PC-9 (cell line): ENCODE results near the gene NT5DC1.

Experiments
- EZH2 ChIP-seq: fragments of 200-600 bp; sonication (generic); IDR thresholded peaks from 2 replicates; pipeline ENCODE4 v1.8.0; 2017; ENCODE audit warnings: antibody characterized with exemption, low read depth
- TF ChIP-seq, protein P1 (sequence below): fragments of 200-600 bp; sonication (generic); conservative IDR thresholded peaks from 2 replicates; pipeline ENCODE4 v1.6.1; 2017; ENCODE audit warnings: mixed run types, antibody characterized with exemption, mild to moderate bottlenecking, moderate library complexity

DNA sequence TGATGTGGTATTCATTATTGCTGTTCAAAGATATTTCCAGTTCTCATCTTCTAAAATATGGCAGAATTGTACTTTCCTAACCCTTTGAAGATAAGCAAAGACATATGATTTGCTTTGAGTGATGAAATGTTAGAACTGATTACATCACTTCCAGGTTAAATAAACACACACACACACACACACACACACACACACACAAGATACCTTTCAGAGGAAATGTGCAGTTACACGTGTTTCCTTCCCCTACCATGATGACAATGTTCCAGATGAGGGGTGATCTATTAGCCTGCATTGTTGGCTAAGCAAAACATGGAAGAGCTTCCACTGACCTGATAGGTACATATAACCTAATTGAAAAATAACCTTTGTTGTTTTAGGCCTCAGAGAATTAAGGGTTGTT is 28.3 kb upstream of the NT5DC1 start:
- TF ChIP-seq, protein P1, sequence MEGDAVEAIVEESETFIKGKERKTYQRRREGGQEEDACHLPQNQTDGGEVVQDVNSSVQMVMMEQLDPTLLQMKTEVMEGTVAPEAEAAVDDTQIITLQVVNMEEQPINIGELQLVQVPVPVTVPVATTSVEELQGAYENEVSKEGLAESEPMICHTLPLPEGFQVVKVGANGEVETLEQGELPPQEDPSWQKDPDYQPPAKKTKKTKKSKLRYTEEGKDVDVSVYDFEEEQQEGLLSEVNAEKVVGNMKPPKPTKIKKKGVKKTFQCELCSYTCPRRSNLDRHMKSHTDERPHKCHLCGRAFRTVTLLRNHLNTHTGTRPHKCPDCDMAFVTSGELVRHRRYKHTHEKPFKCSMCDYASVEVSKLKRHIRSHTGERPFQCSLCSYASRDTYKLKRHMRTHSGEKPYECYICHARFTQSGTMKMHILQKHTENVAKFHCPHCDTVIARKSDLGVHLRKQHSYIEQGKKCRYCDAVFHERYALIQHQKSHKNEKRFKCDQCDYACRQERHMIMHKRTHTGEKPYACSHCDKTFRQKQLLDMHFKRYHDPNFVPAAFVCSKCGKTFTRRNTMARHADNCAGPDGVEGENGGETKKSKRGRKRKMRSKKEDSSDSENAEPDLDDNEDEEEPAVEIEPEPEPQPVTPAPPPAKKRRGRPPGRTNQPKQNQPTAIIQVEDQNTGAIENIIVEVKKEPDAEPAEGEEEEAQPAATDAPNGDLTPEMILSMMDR: no peak
- no peak for TF ChIP-seq EZH2
